Measurements from ENCODE around the gene TAF6L.
"Not testable (repeated sequence)": the region's sequence is repeated elsewhere in the genome, so short reads cannot be mapped to it uniquely, and the experiment has no call there.

DNA sequence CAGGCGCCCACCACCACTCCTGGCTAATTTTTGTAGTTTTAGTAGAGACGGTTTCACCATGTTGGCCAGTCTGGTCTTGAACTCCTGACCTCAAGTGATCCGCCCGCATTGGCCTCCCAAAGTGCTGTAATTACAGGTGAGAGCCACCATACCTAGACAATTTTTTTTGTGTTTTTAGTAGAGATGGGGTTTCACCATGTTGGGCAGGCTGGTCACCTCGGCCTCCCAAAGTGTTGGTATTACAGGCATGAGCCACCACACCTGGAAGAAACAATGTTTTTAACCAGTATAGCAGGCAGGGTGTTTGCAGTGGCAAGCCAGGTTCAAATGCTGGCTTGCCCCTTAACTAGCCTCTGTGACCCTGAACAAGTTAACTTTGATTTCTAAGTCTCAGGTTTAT is 21.3 kb upstream of the TAF6L start:
- TF ChIP-seq EZH2 (IDR thresholded peaks at IDR 0.05; ENCODE audit: low read length): not testable (repeated sequence)
- TF ChIP-seq, protein P1, sequence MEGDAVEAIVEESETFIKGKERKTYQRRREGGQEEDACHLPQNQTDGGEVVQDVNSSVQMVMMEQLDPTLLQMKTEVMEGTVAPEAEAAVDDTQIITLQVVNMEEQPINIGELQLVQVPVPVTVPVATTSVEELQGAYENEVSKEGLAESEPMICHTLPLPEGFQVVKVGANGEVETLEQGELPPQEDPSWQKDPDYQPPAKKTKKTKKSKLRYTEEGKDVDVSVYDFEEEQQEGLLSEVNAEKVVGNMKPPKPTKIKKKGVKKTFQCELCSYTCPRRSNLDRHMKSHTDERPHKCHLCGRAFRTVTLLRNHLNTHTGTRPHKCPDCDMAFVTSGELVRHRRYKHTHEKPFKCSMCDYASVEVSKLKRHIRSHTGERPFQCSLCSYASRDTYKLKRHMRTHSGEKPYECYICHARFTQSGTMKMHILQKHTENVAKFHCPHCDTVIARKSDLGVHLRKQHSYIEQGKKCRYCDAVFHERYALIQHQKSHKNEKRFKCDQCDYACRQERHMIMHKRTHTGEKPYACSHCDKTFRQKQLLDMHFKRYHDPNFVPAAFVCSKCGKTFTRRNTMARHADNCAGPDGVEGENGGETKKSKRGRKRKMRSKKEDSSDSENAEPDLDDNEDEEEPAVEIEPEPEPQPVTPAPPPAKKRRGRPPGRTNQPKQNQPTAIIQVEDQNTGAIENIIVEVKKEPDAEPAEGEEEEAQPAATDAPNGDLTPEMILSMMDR (optimal IDR thresholded peaks at IDR 0.05 in 1 of 3, IDR thresholded peaks at IDR 0.05 in 1 of 3, conservative IDR thresholded peaks at IDR 0.05 in 1 of 3; ENCODE audit: extremely low read depth in 1 of 3, insufficient read depth in 2 of 3, low read length in 3 of 3): not testable (repeated sequence)

Data from keratinocyte (primary cell).